Suprapubic skin (tissue), 4 donors: Measurements from ENCODE around the gene CLMP.

Experiments used
- EP300 ChIP-seq: sonication (generic); formaldehyde crosslinking; IDR thresholded peaks from one replicate; pipeline ENCODE4 v1.6.1; 2017; ENCODE audit warnings: antibody characterized with exemption
- POLR2A ChIP-seq, 2 donors: fragments of 450-650 bp; IDR thresholded peaks; one replicate each; pipeline ENCODE4 v1.6.1; 2017; ENCODE audit warnings: antibody characterized with exemption in 2 of 2, mild to moderate bottlenecking in 2 of 2, moderate library complexity in 2 of 2
- POLR2AphosphoS5 ChIP-seq, 3 donors: sonication (generic); formaldehyde crosslinking; IDR thresholded peaks; one replicate each; pipeline ENCODE4 v1.6.1; 2017; ENCODE audit warnings: antibody characterized with exemption in 3 of 3
- TF ChIP-seq, protein P1 (sequence below), 2 donors: fragments of 200-600 bp in 1 of 2; fragments of 450-650 bp in 1 of 2; sonication (generic) in 1 of 2; IDR thresholded peaks; one replicate each; pipeline ENCODE4 v1.5.1; 2016 to 2019; ENCODE audit warnings: antibody characterized with exemption in 2 of 2, mild to moderate bottlenecking in 1 of 2, moderate library complexity in 1 of 2

DNA sequence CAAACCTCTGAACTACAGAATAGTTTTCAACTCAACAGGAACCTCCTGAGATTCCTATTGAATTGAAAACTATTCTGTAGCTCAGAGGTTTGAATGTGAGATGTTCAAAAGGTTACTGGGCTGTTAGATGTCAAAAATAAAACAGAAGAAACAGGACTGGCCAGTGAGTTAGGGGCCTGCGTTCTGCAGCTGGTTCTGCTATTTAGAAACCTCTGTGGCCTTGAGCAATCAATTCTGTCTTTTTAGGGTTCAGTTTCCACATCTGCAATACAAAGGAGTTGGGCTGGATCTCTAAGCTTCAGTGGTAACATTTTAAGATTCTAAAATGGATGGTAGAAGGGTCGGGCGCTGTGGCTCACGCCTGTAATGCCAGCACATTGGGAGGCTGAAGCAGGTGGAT lies 55.8 kb downstream of the CLMP start:
- no peak for TF ChIP-seq POLR2A (IDR thresholded peaks at IDR 0.05)
- TF ChIP-seq, protein P1, sequence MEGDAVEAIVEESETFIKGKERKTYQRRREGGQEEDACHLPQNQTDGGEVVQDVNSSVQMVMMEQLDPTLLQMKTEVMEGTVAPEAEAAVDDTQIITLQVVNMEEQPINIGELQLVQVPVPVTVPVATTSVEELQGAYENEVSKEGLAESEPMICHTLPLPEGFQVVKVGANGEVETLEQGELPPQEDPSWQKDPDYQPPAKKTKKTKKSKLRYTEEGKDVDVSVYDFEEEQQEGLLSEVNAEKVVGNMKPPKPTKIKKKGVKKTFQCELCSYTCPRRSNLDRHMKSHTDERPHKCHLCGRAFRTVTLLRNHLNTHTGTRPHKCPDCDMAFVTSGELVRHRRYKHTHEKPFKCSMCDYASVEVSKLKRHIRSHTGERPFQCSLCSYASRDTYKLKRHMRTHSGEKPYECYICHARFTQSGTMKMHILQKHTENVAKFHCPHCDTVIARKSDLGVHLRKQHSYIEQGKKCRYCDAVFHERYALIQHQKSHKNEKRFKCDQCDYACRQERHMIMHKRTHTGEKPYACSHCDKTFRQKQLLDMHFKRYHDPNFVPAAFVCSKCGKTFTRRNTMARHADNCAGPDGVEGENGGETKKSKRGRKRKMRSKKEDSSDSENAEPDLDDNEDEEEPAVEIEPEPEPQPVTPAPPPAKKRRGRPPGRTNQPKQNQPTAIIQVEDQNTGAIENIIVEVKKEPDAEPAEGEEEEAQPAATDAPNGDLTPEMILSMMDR (IDR thresholded peaks at IDR 0.05): no peak
- no peak for TF ChIP-seq EP300
- TF ChIP-seq POLR2AphosphoS5 (IDR thresholded peaks at IDR 0.05): no peak
